Activated CD8-positive, alpha-beta memory T cell treated with anti-CD3 and anti-CD28 coated beads, Interleukin-2, amount 50 U/mL, for 48 hours (primary cell): ENCODE measurements around the gene URB2.
"Not testable (repeated sequence)": the region's sequence is repeated elsewhere in the genome, so short reads cannot be mapped to it uniquely, and the experiment has no call there.

Source experiments
- DNase-seq: peaks from one replicate; pipeline ENCODE4 v3.0.0-alpha.2; 2020

Gene URB2

DNA sequence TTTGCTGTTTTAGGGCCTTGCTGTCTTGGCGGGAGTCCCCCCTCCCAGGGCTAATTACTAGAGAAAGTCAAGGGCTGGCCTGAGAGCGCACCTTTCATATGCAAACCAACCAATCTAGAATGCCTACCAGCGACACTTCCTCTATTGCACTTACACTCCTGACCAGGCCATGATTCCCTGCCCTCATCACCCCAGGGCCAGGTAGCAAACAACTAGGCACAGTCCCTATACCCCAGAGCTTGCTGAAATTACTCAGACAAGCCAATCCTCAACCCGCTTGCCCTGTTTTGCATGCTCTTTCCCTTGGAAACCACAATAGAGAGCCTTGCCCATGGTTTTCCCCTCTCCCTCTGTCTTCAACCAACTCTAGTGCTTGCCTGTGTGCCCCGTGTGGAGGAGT lies 70.3 kb downstream of the URB2 start:
- DNase-seq, result no peak

- DNase-seq, result no peak
These were observed 73.7 kb downstream of the URB2 start for GRCh38 chr1:229699613-229700267.

DNA sequence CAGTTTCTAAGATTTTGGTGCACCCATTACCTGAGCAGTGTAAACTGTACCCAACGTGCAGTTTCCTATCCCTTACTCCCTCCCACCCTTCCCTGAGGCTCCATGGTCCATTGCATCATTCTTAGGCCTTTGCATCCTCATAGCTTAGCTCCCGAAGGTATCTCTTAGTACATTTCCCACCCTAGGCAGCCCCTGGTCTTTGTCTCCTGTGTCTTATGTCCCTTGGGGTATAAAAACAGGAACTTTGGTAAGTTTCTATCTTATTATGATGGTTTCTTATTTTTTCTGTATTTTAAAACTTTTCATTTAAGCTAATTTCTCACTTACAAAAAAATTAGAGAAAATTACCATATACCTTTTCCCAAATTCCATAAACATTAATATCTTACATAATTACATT lies 78.1 kb downstream of the URB2 start:
- no peak for DNase-seq

- DNase-seq, result not testable (repeated sequence)
These were observed 79.1 kb downstream of the URB2 start for GRCh38 chr1:229705152-229705551.

DNA sequence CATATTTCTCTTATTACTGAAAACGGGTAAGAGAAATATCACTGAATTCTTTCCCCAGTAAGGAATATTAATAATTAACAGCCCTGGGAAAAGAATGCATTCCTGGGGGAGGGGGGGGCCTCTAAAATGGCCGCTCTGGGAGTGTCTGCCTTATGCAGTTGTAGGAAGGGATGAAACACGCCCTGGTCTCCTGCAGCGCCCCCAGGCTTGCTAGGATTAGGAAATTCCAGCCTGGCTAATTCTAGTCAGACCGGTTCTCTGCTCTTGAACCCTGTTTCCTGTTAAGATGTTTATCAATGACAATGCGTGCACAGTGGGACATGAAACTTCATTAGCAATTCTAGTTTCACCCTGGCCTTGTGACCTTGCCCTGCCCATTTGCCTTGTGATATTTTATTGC lies 81.1 kb downstream of the URB2 start:
- not testable (repeated sequence) for DNase-seq

DNA sequence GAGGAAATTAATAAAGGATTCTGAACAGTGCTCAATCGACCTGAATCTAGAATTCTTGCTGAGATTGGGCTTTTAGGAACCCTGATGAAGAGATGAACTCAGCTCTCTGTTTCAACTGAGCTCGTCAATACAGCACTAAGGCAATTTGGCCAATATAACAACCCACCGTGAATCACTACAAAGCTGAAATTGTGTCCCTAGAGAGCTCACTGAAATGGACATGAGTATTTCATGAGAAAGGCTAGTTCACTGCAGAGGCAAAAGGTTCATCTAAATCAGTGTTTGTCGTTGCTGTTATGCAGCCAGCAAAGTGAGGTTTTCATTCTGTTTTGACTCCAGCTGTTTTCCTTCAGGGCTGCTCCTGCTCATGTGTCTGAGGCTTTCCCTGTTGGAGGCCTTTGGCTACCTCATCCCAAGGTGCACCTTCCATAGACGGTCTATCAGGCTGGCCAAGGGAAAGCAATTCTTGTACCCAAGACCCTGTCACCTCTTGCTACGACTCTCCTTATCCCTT lies 83.5 kb downstream of the URB2 start:
- no peak for DNase-seq
